IPS-18a (cell line): ENCODE results near the gene POLR1C.
"Not testable (repeated sequence)": the region's sequence is repeated elsewhere in the genome, so short reads cannot be mapped to it uniquely, and the experiment has no call there.

Experiments used
- H3K27ac ChIP-seq: one replicate; pipeline ENCODE4 v1.5.1; 2013; ENCODE audit warnings: low read length
- H3K27me3 ChIP-seq: one replicate; pipeline ENCODE4 v1.6.1; 2013; ENCODE audit warnings: mild to moderate bottlenecking, low read length; ENCODE audit not compliant: control insufficient read depth, insufficient read depth
- H3K36me3 ChIP-seq: one replicate; pipeline ENCODE4 v1.6.1; 2013; ENCODE audit warnings: low read depth, low read length; ENCODE audit not compliant: control insufficient read depth
- H3K4me1 ChIP-seq: one replicate; pipeline ENCODE4 v1.6.1; 2013; ENCODE audit warnings: low read depth, low read length; ENCODE audit not compliant: control insufficient read depth
- H3K4me3 ChIP-seq: one replicate; pipeline ENCODE4 v1.5.1; 2013; ENCODE audit warnings: low read length
- H3K9ac ChIP-seq: one replicate; pipeline ENCODE4 v1.6.1; 2013; ENCODE audit warnings: mild to moderate bottlenecking, low read length, moderate library complexity
- H3K9me3 ChIP-seq: one replicate; pipeline ENCODE4 v1.6.1; 2013; ENCODE audit warnings: low read depth, low read length; ENCODE audit not compliant: control insufficient read depth

POLR1C gene, protein sequence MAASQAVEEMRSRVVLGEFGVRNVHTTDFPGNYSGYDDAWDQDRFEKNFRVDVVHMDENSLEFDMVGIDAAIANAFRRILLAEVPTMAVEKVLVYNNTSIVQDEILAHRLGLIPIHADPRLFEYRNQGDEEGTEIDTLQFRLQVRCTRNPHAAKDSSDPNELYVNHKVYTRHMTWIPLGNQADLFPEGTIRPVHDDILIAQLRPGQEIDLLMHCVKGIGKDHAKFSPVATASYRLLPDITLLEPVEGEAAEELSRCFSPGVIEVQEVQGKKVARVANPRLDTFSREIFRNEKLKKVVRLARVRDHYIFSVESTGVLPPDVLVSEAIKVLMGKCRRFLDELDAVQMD

DNA sequence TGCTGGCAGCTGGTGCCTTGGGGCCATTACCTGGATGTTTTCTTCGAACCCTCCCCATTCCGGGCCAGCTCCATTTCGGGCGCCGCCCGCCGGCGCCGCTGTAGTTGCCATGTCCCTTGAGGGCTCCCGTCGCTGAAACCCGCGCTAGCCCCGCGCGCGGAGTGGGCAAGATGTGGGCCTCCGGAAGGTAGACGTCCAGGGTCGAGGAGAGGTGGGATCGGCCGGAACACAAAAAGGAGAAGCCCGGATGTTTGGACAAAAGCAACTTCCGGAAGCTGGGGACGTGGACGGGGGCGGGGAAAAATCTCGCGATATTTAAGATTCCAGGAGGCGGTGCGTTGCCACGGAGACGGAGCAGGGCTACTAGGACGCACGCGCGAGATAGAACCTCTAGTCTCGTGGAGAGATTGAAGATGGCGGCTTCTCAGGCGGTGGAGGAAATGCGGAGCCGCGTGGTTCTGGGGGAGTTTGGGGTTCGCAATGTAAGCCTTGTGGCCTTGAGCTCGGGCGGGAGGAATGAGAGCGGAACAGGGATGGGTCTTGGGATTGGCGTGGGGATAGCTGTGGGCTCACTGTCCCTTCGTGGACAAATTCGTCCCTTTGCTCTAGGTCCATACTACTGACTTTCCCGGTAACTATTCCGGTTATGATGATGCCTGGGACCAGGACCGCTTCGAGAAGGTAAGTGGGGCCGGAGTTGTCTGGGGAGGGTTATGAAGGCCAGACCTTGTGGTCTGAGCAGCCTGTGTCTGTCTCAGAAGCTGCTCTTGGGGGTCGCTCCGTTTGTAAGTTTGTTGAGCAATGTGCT lies at the start of gene POLR1C, which contains the start of gene YIPF3:
POLR1C (plus strand) TSS at position 393 of the 808 bp plus-strand sequence; CDS start at position 414, 21 bp downstream.
YIPF3 (minus strand) TSS at position 230 of the 808 bp plus-strand sequence; CDS start at position 111, 119 bp downstream.
- H3K4me3 ChIP-seq: peak within 1 kb of the TSS; percentile 100
- no peaks in the 10 kb centered on the region for H3K27me3 ChIP-seq
- H3K9ac ChIP-seq: peak within 1 kb of the TSS; percentile 100
- H3K36me3 ChIP-seq: peaks cover 59% of the 10 kb centered on the region
- H3K27ac ChIP-seq: peak within 1 kb of the TSS; percentile 98
- no peaks in the 10 kb centered on the region for H3K9me3 ChIP-seq
- H3K4me1 ChIP-seq: peaks cover 5% of the 10 kb centered on the region

DNA sequence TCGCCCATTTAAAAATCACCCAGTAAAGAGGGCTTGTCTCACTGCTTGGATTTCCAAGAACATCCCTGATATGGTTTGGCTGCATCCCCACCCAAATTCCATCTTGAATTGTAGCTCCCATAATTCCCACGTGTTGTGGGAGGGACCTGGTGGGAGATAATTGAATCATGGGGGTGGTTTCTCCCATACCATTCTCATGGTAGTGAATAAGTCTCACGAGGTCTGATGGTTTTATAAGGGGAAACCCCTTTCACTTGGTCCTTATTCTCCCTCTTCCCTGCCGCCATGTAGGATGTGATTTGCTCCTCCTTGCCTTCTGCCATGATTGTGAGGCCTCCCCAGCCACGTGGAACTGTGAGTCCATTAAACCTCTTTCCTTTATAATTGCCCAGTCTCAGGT lies 49.6 kb upstream of the POLR1C start:
- not testable (repeated sequence) for H3K27ac ChIP-seq, H3K36me3 ChIP-seq, H3K9ac ChIP-seq, H3K27me3 ChIP-seq, H3K4me3 ChIP-seq, H3K9me3 ChIP-seq, H3K4me1 ChIP-seq

DNA sequence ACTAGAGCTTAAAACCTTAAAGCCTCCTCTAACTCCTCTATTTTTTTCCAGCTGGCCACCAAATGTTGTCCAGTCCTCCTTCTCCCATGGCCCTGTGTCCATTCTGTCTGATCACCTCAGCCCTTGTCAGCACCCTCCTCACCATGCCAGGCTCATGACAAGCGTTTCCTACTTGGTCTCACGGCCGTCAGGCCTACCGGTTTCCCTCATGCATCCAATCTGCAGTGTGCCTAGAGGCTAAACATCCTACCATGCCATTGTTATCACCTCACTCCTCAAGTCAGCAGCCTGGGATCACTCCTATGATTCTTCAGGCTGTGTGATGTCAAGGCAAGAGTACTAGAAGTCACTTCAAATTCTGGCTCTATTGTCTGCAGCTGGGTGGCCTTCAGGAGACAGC lies 49.1 kb upstream of the POLR1C start:
- Histone ChIP-seq H3K27me3 (peaks cover under 1% of the 10 kb centered on the region), H3K27ac (no peak overlapping the region), H3K9ac (no peak overlapping the region), H3K4me1 (peaks cover 8% of the 10 kb centered on the region), H3K4me3 (no peak overlapping the region), H3K36me3 (no peaks in the 10 kb centered on the region), H3K9me3 (no peaks in the 10 kb centered on the region)

DNA sequence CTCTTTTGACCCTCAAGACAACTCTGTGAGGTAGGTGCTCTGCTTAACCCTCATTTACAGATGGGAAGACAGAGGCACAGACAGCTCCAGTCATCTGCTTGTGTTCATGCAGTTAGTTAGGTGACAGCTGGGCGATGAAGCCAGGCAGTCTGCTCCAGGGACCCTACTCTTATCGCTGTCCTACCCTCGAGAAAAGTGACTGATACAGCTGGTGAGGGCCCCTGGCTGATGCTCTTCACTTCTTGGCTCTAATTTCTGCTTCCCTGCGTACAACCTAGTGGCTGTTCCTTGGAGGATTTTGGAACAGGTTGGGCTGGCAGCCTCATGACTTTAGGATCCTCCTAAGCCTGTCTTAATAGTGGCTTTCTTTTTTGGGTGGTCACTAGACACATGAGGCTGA lies 48.6 kb upstream of the POLR1C start:
- Histone ChIP-seq H3K36me3 (no peaks in the 10 kb centered on the region), H3K9ac (no peak overlapping the region), H3K4me1 (peaks cover 8% of the 10 kb centered on the region), H3K27ac (no peak overlapping the region), H3K27me3 (no peaks in the 10 kb centered on the region), H3K9me3 (no peaks in the 10 kb centered on the region), H3K4me3 (no peak overlapping the region)

DNA sequence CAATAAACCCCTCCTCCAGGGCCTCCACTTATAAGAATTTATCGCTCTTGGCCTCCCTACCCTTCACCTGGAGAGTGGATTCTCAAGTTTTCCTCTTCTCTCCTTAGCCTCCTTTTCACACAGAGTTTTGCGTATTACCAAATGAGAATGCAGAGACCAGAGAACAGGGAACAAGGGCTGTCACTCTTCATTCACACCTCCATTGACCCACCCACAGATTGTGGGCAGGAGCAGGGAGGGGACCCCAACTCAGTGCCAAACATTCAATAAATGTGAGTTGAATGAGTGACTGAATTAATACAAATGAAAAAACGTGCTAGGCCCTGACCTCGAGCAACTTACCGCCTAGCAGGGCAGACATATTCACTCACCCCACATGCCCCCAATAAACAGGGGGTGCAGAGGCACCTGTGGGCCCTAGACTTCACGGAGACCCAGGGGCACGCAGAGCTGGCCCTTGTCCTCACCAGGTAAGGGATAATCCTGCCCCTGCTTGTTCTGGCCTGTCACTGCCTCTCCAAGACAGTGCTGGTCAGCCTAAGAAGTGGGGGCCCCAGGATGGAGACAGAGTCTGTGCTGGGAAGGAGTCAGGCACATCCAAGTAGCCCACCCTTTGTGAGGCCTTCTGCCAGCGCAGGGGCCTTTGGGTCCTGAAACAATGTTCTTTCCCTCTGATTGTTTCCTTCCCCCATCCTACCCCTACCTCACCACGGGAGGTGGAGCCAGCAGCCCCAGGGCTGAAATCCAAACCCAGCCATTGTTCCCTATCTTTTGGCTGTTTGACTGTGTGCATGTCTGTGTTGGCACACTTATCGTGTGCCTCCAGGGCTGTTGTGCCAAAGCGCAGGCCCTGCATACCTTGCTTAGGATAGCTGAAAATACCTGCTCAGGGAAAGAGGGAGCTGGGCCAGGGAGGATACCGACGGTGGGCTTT lies 47.9 kb upstream of the POLR1C start:
- H3K27me3 ChIP-seq: no peaks in the 10 kb centered on the region
- no peaks in the 10 kb centered on the region for H3K9me3 ChIP-seq
- H3K9ac ChIP-seq: no peak overlapping the region
- H3K4me1 ChIP-seq: peaks cover 8% of the 10 kb centered on the region
- no peaks in the 10 kb centered on the region for H3K36me3 ChIP-seq
- no peak overlapping the region for H3K27ac ChIP-seq
- no peak overlapping the region for H3K4me3 ChIP-seq

DNA sequence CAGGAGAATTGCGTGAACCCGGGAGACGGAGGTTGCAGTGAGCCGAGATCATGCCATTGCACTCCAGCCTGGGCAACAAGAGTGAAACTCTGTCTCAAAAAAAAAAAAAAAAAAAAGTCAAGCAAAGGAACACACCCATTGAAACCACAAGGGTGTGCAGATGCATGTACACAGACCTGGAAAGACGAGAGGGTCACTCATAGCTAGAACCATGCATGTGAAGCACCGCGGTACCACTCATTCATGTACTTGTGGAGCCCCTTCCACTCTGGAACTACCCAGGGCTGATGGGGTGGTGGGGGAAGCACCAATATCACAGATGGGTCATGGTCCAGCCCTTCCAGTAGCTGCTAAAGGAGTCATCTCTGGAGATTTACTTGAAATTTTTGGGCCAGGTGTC lies 46.9 kb upstream of the POLR1C start:
- Histone ChIP-seq H3K4me3 (no peak overlapping the region), H3K9ac (no peak overlapping the region), H3K27me3 (no peaks in the 10 kb centered on the region), H3K4me1 (peaks cover 8% of the 10 kb centered on the region), H3K36me3 (no peaks in the 10 kb centered on the region), H3K27ac (no peak overlapping the region), H3K9me3 (no peaks in the 10 kb centered on the region)

DNA sequence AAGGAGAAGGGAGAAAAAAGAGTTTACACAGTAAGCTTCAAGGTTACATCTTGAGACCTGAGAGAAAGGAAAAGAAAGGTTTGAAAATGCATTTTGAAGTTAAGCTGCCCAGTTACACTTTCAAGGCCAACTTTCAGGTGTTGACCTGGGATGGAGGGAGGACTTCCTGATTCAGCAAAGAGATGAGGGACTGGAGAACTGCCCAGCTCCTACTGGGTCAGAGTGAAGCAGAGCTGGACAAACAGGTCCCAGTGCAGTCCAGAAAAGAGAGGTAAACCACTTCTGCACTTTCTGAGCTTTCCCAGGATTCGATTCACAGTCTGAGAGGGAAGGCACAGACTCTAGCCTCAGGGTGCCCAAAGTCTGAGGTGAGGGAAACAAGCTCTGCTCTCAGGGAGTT lies 45.5 kb upstream of the POLR1C start:
- no peak overlapping the region for H3K27ac ChIP-seq
- no peak overlapping the region for H3K4me3 ChIP-seq
- H3K9me3 ChIP-seq: no peaks in the 10 kb centered on the region
- H3K9ac ChIP-seq: no peak overlapping the region
- peaks cover 8% of the 10 kb centered on the region for H3K4me1 ChIP-seq
- no peaks in the 10 kb centered on the region for H3K36me3 ChIP-seq
- no peaks in the 10 kb centered on the region for H3K27me3 ChIP-seq

DNA sequence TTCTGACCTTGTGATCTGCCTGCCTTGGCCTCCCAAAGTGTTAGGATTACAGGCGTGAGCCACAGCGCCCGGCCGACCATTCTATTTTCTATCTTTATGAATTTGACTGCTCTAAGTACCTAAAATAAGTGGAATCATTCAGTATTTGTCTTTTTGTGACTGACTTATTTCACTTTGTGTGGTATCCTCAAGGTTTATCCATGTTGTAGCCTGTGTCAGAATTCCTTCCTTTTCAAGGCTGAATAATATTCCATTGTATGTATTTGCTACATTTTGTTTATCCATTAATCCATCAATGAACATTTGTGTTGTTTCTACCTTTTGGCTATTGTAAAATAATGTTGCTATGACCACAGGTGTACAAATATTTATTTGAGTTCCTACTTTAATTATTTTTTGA lies 44.4 kb upstream of the POLR1C start:
- no peak overlapping the region for H3K4me3 ChIP-seq
- H3K36me3 ChIP-seq: no peaks in the 10 kb centered on the region
- no peak overlapping the region for H3K9ac ChIP-seq
- no peaks in the 10 kb centered on the region for H3K9me3 ChIP-seq
- H3K4me1 ChIP-seq: peaks cover 13% of the 10 kb centered on the region
- H3K27me3 ChIP-seq: no peaks in the 10 kb centered on the region
- H3K27ac ChIP-seq: no peak overlapping the region

DNA sequence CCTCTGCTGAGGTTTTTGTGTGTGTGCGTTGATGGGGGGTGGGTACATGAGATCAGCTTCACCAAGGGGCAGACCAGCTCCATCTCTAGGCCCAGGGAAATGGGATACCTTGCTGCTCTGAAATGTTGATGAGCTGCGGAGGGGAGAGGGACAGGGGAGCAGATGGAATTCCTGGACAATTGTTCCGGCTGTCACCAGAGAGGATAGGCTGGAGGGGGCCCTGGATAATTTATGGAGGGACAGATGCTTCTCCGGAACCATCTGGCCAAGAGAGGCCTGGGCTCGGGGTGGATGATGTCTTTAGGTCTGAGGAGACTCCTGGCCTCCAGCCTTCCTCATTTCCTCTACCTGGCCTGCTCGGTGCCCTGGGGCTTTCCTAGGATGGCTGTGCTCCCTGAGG lies 41.4 kb upstream of the POLR1C start:
- no peak overlapping the region for H3K4me3 ChIP-seq
- H3K36me3 ChIP-seq: peaks cover 3% of the 10 kb centered on the region
- no peaks in the 10 kb centered on the region for H3K27me3 ChIP-seq
- H3K4me1 ChIP-seq: peaks cover 12% of the 10 kb centered on the region
- no peak overlapping the region for H3K9ac ChIP-seq
- H3K9me3 ChIP-seq: no peaks in the 10 kb centered on the region
- H3K27ac ChIP-seq: no peak overlapping the region

DNA sequence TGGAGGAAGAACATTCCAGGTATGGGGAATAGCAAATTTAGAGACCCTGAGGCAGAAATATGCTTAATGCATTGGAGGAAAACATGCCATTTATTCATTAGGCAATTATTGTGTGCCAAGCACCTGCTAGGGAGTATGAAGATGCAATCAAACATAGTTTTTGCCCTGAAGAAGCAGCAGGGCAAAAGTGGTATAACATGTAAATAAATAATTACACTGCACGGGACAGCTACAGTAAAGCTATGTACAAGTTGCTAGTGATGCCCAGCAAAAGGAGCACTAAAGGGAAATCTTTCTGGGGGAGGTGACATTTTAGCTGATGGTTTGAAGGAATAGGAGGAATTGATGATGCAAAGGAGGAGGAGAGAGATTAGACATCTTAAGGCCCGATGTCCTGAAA lies 40.1 kb upstream of the POLR1C start:
- Histone ChIP-seq H3K9ac (peak overlapping the region; percentile 87), H3K36me3 (peaks cover 3% of the 10 kb centered on the region), H3K27ac (peak overlapping the region; percentile 33), H3K9me3 (no peaks in the 10 kb centered on the region), H3K27me3 (no peaks in the 10 kb centered on the region), H3K4me3 (peak overlapping the region; percentile 79), H3K4me1 (peaks cover 18% of the 10 kb centered on the region)
